IMR-90 (cell line): ENCODE measurements around the gene LOXL4. TPM values are rescaled to one million over a fixed set of nuclear protein-coding genes. Genes with fewer than 3 reads are reported as not detected.

Source experiments
- ATAC-seq: fragments of 200-7000 bp; cut with Tn5 transposase; 2 replicates; pipeline ENCODE4 v1.9.1; 2020; ENCODE audit warnings: low read depth, mild to moderate bottlenecking, moderate library complexity
- BruUV-seq: library from RNA; stranded (reverse); fragments of 400-500 nt; replicated peaks from 2 replicates; lab custom pipeline; 2021; lab: Mats Ljungman, UMichigan
- CTCF ChIA-PET: fragments of 300-600 bp; formaldehyde crosslinking; extraction: SDS; loops from one replicate; lab custom pipeline; 2021; ENCODE audit warnings: antibody characterized with exemption; lab: Yijun Ruan, JAX
- POLR2A ChIA-PET: fragments of 300-600 bp; sonication (Branson Sonifier 250); formaldehyde crosslinking; loops from one replicate; lab custom pipeline; 2022; ENCODE audit warnings: antibody characterized with exemption; ENCODE audit not compliant: unreplicated experiment; lab: Charles Lee
- DNase-seq: peaks from one replicate; pipeline ENCODE4 v3.0.0; 2013
- H2AFZ ChIP-seq: replicated peaks from 2 replicates; pipeline ENCODE3; 2013; ENCODE audit warnings: low read length, mild to moderate bottlenecking; ENCODE audit not compliant: poor library complexity
- H2AK5ac ChIP-seq: 2 replicates; pipeline ENCODE4 v1.6.1; 2013; ENCODE audit warnings: low read depth, low read length, inconsistent platforms
- H2AK9ac ChIP-seq: replicated peaks from 2 replicates; pipeline ENCODE3; 2013; ENCODE audit warnings: mild to moderate bottlenecking, low read depth, low read length, moderate library complexity; ENCODE audit not compliant: poor library complexity
- H2BK120ac ChIP-seq: 2 replicates; pipeline ENCODE4 v1.6.1; 2013; ENCODE audit warnings: low read depth, low read length, inconsistent platforms
- H2BK15ac ChIP-seq: 3 replicates; pipeline ENCODE4 v1.6.1; 2013; ENCODE audit warnings: low read depth, low read length, inconsistent platforms
- H2BK20ac ChIP-seq: 2 replicates; pipeline ENCODE4 v1.6.1; 2013; ENCODE audit warnings: low read depth, mild to moderate bottlenecking, inconsistent platforms, low read length, moderate library complexity
- H2BK5ac ChIP-seq: 2 replicates; pipeline ENCODE4 v1.6.1; 2013; ENCODE audit warnings: mild to moderate bottlenecking, low read depth, low read length, inconsistent platforms; ENCODE audit not compliant: poor library complexity, severe bottlenecking
- H3K14ac ChIP-seq: replicated peaks from 2 replicates; pipeline ENCODE4 v1.6.1; 2013; ENCODE audit warnings: low read depth, low read length, inconsistent platforms
- H3K18ac ChIP-seq: 2 replicates; pipeline ENCODE4 v1.6.1; 2013; ENCODE audit warnings: low read depth, low read length, control low read depth
- H3K23ac ChIP-seq: 2 replicates; pipeline ENCODE4 v1.6.1; 2013; ENCODE audit warnings: low read depth, low read length, inconsistent platforms
- H3K27ac ChIP-seq: 2 replicates; pipeline ENCODE4 v1.5.1; 2013; ENCODE audit warnings: mild to moderate bottlenecking, control low read depth, low read length; ENCODE audit not compliant: insufficient read depth
- H3K27me3 ChIP-seq: 2 replicates; pipeline ENCODE4 v1.6.1; 2013; ENCODE audit warnings: low read length; ENCODE audit not compliant: control insufficient read depth, insufficient read depth
- H3K36me3 ChIP-seq: 2 replicates; pipeline ENCODE4 v1.6.1; 2013; ENCODE audit warnings: low read length, mixed read lengths; ENCODE audit not compliant: control insufficient read depth, insufficient read depth
- H3K4ac ChIP-seq: 2 replicates; pipeline ENCODE4 v1.6.1; 2013; ENCODE audit warnings: low read depth, low read length, inconsistent platforms
- H3K4me1 ChIP-seq: 2 replicates; pipeline ENCODE4 v1.6.1; 2013; ENCODE audit warnings: low read length, mixed read lengths; ENCODE audit not compliant: control insufficient read depth, insufficient read depth
- H3K4me2 ChIP-seq: 2 replicates; pipeline ENCODE4 v1.6.1; 2013; ENCODE audit warnings: low read depth, mild to moderate bottlenecking, control low read depth, low read length, moderate library complexity
- H3K4me3 ChIP-seq: 2 replicates; pipeline ENCODE4 v1.5.1; 2013; ENCODE audit warnings: low read depth, mild to moderate bottlenecking, control low read depth, low read length, moderate library complexity; ENCODE audit not compliant: insufficient read depth
- H3K56ac ChIP-seq: 2 replicates; pipeline ENCODE4 v1.6.1; 2013; ENCODE audit warnings: low read length, inconsistent platforms; ENCODE audit not compliant: insufficient read depth; ENCODE audit errors: extremely low read depth
- H3K79me1 ChIP-seq, 2 experiments: 2 replicates each; pipeline ENCODE4 v1.6.1; 2013; ENCODE audit warnings: low read length in 2 of 2, inconsistent platforms in 1 of 2, low read depth in 1 of 2
- H3K9ac ChIP-seq: 2 replicates; pipeline ENCODE4 v1.6.1; 2013; ENCODE audit warnings: low read depth, low read length, control low read depth
- H3K9me1 ChIP-seq: 2 replicates; pipeline ENCODE4 v1.6.1; 2013; ENCODE audit warnings: low read length, inconsistent platforms; ENCODE audit not compliant: insufficient read depth
- H3K9me3 ChIP-seq: 2 replicates; pipeline ENCODE4 v1.6.1; 2013; ENCODE audit warnings: low read length; ENCODE audit not compliant: control insufficient read depth, insufficient read depth
- H4K20me1 ChIP-seq: 2 replicates; pipeline ENCODE4 v1.6.1; 2013; ENCODE audit warnings: low read length, inconsistent platforms; ENCODE audit not compliant: insufficient read depth
- H4K5ac ChIP-seq: 2 replicates; pipeline ENCODE4 v1.6.1; 2013; ENCODE audit warnings: mild to moderate bottlenecking, low read depth, low read length, control low read depth
- H4K8ac ChIP-seq, 2 experiments: 2 replicates each; pipeline ENCODE4 v1.6.1; 2013; ENCODE audit warnings: low read depth in 2 of 2, low read length in 2 of 2, control low read depth in 1 of 2, inconsistent platforms in 1 of 2
- H4K91ac ChIP-seq: 2 replicates; pipeline ENCODE4 v1.6.1; 2013; ENCODE audit warnings: low read depth, low read length, inconsistent platforms; ENCODE audit not compliant: insufficient read depth
- CEBPB ChIP-seq: IDR thresholded peaks from 2 replicates; pipeline ENCODE4 v1.6.1; 2012; ENCODE audit warnings: low read depth, low read length, improper control_type of control experiment
- CHD1 ChIP-seq: IDR thresholded peaks from 2 replicates; pipeline ENCODE4 v1.6.1; 2012; ENCODE audit warnings: low read depth, low read length, improper control_type of control experiment
- FOS ChIP-seq: fragments of 150-350 bp; IDR thresholded peaks from 2 replicates; pipeline ENCODE4 v1.6.1; 2016; ENCODE audit warnings: low read depth, low read length
- MAFK ChIP-seq: IDR thresholded peaks from 2 replicates; pipeline ENCODE4 v1.6.1; 2012; ENCODE audit warnings: low read depth, low read length, improper control_type of control experiment
- MAZ ChIP-seq: IDR thresholded peaks from 2 replicates; pipeline ENCODE4 v1.6.1; 2012; ENCODE audit warnings: low read depth, mild to moderate bottlenecking, low read length, improper control_type of control experiment, moderate library complexity, borderline replicate concordance
- POLR2A ChIP-seq: IDR thresholded peaks from 2 replicates; pipeline ENCODE4 v1.6.1; 2012; ENCODE audit warnings: mild to moderate bottlenecking, low read depth, low read length
- RAD21 ChIP-seq: IDR thresholded peaks from 2 replicates; pipeline ENCODE4 v1.6.1; 2012; ENCODE audit warnings: low read length, improper control_type of control experiment
- RFX5 ChIP-seq: IDR thresholded peaks from 2 replicates; pipeline ENCODE4 v1.8.0; 2012; ENCODE audit warnings: low read depth, mild to moderate bottlenecking, low read length, moderate library complexity
- WGBS, 2 experiments: methylation state at CpG; one replicate each; pipeline versions ENCODE4 v1.1.5 to v1.1.7; 2013; ENCODE audit warnings: missing lambda C conversion rate in 2 of 2; ENCODE audit not compliant: insufficient read length in 1 of 2; ENCODE audit errors: extremely low coverage in 2 of 2; 5-methylcytosine and 5-hydroxymethylcytosine counted together
- dilution Hi-C: fragments of 300-500 bp; cut with HindIII; formaldehyde crosslinking; loops from one replicate; pipeline ENCODE4 v1.14.3; 2018; ENCODE audit warnings: low sequenced_read_pairs; ENCODE audit not compliant: unreplicated experiment
- in situ Hi-C: fragments of 300-500 bp; cut with MboI; formaldehyde crosslinking; loops from 3 replicates; pipeline ENCODE4 v1.14.3; 2019; ENCODE audit warnings: low sequenced_read_pairs, inconsistent platforms, mixed read lengths
- intact Hi-C: fragments of 100-400 bp; cut with micrococcal nuclease; formaldehyde crosslinking; loops from 2 replicates; pipeline ENCODE4 v1.10.0; 2022
- polyA plus RNA-seq, 3 experiments: library from polyadenylated mRNA; depleted of rRNA; stranded (reverse); fragments of >200 nt; gene quantifications; 2 replicates each; pipeline ENCODE4 v1.2.3, GENCODE V29; 2012; ENCODE audit warnings: low replicate concordance in 1 of 3
- total RNA-seq: library from RNA; depleted of rRNA; stranded (reverse); fragments of >200 nt; gene quantifications from 2 replicates; pipeline ENCODE4 v1.2.3, GENCODE V29; 2012
- TF ChIP-seq, protein P1 (sequence below): fragments of 150-350 bp; IDR thresholded peaks from 2 replicates; pipeline ENCODE4 v1.6.1; 2016; ENCODE audit warnings: low read depth, mild to moderate bottlenecking, low read length, moderate library complexity, borderline replicate concordance
- TF ChIP-seq, protein P2 (sequence below): fragments of 150-350 bp; IDR thresholded peaks from 2 replicates; pipeline ENCODE4 v1.6.1; 2017; ENCODE audit warnings: mild to moderate bottlenecking, antibody characterized with exemption, low read length, low read depth

LOXL4 gene
- total and polyA plus RNA-seq, 2 of the 4 experiments (the other 2 are of a cell fraction): 20.8 to 26.7 TPM

GRCh38 chr10:98313598-98313997 is 45.6 kb upstream of the LOXL4 start (continued):
- TF ChIP-seq, protein P1, sequence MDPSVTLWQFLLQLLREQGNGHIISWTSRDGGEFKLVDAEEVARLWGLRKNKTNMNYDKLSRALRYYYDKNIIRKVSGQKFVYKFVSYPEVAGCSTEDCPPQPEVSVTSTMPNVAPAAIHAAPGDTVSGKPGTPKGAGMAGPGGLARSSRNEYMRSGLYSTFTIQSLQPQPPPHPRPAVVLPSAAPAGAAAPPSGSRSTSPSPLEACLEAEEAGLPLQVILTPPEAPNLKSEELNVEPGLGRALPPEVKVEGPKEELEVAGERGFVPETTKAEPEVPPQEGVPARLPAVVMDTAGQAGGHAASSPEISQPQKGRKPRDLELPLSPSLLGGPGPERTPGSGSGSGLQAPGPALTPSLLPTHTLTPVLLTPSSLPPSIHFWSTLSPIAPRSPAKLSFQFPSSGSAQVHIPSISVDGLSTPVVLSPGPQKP: no peak
- TF ChIP-seq CEBPB (no peak), POLR2A (no peak)

DNA sequence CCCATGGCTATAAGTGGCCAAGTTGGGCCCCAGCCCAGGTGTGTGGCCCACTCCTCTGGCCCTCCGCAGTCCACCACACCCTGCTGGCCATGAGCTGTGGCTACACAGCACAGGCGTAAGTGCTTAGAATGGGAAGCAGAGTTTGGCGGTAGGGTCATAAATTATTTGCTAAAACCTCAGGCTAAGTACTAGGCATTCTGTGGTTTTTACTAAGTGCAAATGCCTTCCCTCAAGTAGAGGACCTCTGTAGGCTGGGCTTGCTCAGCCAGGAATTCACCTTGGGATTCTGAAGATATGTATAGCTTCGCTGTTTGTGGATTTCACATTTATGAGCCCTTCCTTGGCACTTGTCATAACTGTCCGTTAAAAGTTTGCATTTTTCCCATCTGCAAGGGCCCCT is 44.8 kb upstream of the LOXL4 start:
- Histone ChIP-seq H3K4ac (no peak overlapping the region), H2AK5ac (no peak overlapping the region), H3K36me3 (no peaks in the 10 kb centered on the region), H3K56ac (no peak overlapping the region), H3K27me3 (no peaks in the 10 kb centered on the region), H3K9me3 (no peaks in the 10 kb centered on the region), H3K23ac (no peak overlapping the region), H2BK15ac (no peak overlapping the region), H3K27ac (no peak overlapping the region), H3K4me1 (peaks cover 14% of the 10 kb centered on the region), H2BK120ac (no peak overlapping the region), H2AFZ (no peak overlapping the region), H3K79me1 (no peaks in the 10 kb centered on the region), H3K18ac (no peak overlapping the region), H4K20me1 (no peaks in the 10 kb centered on the region), H2AK9ac (no peak overlapping the region), H4K5ac (no peak overlapping the region), H3K9me1 (peaks cover 10% of the 10 kb centered on the region), H4K8ac (no peak overlapping the region), H4K91ac (no peak overlapping the region), H2BK5ac (no peak overlapping the region), H3K14ac (no peak overlapping the region), H3K4me2 (no peak overlapping the region), H2BK20ac (no peak overlapping the region), H3K4me3 (no peak overlapping the region), H3K9ac (no peak overlapping the region)
- ATAC-seq: no peak
- in situ Hi-C loops: no loop called here
- dilution Hi-C loops: no loop called here
- TF ChIP-seq, protein P1: no peak
- TF ChIP-seq RFX5 (no peak), RAD21 (no peak), FOS (no peak), CHD1 (no peak), MAZ (no peak), MAFK (no peak), POLR2A (no peak)
- TF ChIP-seq, protein P2, sequence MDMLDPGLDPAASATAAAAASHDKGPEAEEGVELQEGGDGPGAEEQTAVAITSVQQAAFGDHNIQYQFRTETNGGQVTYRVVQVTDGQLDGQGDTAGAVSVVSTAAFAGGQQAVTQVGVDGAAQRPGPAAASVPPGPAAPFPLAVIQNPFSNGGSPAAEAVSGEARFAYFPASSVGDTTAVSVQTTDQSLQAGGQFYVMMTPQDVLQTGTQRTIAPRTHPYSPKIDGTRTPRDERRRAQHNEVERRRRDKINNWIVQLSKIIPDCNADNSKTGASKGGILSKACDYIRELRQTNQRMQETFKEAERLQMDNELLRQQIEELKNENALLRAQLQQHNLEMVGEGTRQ: no peak
- no peak for DNase-seq
- POLR2A ChIA-PET: no interaction called here
- CTCF ChIA-PET: interaction anchor here (0.8 kb wide), 1 partner anchor 8 kb away, joined by 3 read pairs; no protein-coding TSS in a partner anchor
- no TSS peak for BruUV-seq
- intact Hi-C loops: no loop called here
- no CpG with 5 or more reads among the region's 5 CpGs for WGBS, 2 experiments
